Left lung (tissue), 10 donors: ENCODE results near the gene PPP4C. TPM values are rescaled to one million over a fixed set of nuclear protein-coding genes. Genes with fewer than 3 reads are reported as not detected.

Experiments
- ATAC-seq: fragments of 200-7000 bp; cut with Tn5 transposase; one replicate; pipeline ENCODE4 v1.9.1; 2020; ENCODE audit warnings: moderate library complexity
- DNase-seq, 4 donors: peaks; one replicate each; pipeline ENCODE4 v3.0.0-alpha.2; 2013 to 2020
- H3K27ac ChIP-seq, 2 donors: fragments of 200-600 bp; sonication (generic) in 1 of 2; one replicate each; pipeline versions ENCODE4 v1.5.0 to v1.8.0; 2020 to 2021
- H3K27me3 ChIP-seq, 2 donors: fragments of 200-600 bp; sonication (generic) in 1 of 2; one replicate each; pipeline versions ENCODE4 v1.5.0 to v1.8.0; 2020 to 2021
- H3K36me3 ChIP-seq, 2 donors: fragments of 200-600 bp; sonication (generic) in 1 of 2; one replicate each; pipeline versions ENCODE4 v1.5.0 to v1.8.0; 2020 to 2021
- H3K4me1 ChIP-seq, 2 donors: fragments of 200-600 bp; one replicate each; pipeline ENCODE4 v1.8.0; 2021
- H3K4me3 ChIP-seq, 2 donors: fragments of 200-600 bp; sonication (generic) in 1 of 2; one replicate each; pipeline versions ENCODE4 v1.5.0 to v1.8.0; 2020 to 2021; ENCODE audit warnings: mild to moderate bottlenecking in 1 of 2
- H3K9me3 ChIP-seq, 2 donors: fragments of 200-600 bp; sonication (generic) in 1 of 2; one replicate each; pipeline versions ENCODE4 v1.5.0 to v1.8.0; 2020 to 2021
- CTCF ChIP-seq, 2 donors: fragments of 200-600 bp; sonication (generic) in 1 of 2; IDR thresholded peaks; one replicate each; pipeline versions ENCODE4 v1.5.0 to v1.8.0; 2021; ENCODE audit warnings: antibody characterized with exemption in 2 of 2
- intact Hi-C, 2 donors: fragments of 100-400 bp; cut with DNase I; formaldehyde crosslinking; loops; one replicate each; pipeline versions ENCODE4 v1.11.2 to v1.14.2; 2022
- polyA plus RNA-seq, 6 donors: library from polyadenylated mRNA; unstranded; fragments of 120-200 nt; gene quantifications; one replicate each; pipeline ENCODE4 v1.2.1, GENCODE V29; 2013; ENCODE audit not compliant: insufficient read length in 6 of 6
- total RNA-seq, 2 donors: library from RNA; stranded (reverse); fragmentation: NEBNext Ultra II Directional; extraction: Animal tissue kit (Norgen Biotek cat#: 25700); gene quantifications; one replicate each; pipeline ENCODE4 v1.2.1, GENCODE V29; 2021
- donor health status: DM: no; HTN: yes; CAD: no.
- donor health status: DM: no; HTN: no; CAD: no.

The PPP4C gene
- total and polyA plus RNA-seq, 8 donors = 62.0 to 89.8 (median 76.9) TPM

GRCh38 chr16:30132591-30132990 is 56.8 kb downstream of the PPP4C start:
- Histone ChIP-seq H3K4me3 (no peak overlapping the region), H3K4me1 (peaks cover 0 to 12% of the 10 kb centered on the region in 2 donors), H3K27ac (no peak overlapping the region), H3K36me3 (no peaks in the 10 kb centered on the region), H3K27me3 (no peaks in the 10 kb centered on the region), H3K9me3 (no peaks in the 10 kb centered on the region)
- ATAC-seq (no peak), DNase-seq (no peak)
- intact Hi-C loops = no loop called here
- no peak for TF ChIP-seq CTCF (IDR thresholded peaks at IDR 0.05)

Other genes starting within 250 kb of the PPP4C start
- gene CDIPT, start 212.8 kb upstream of the PPP4C start, total RNA-seq = 10 to 100 TPM; 69.5 to 84.8 TPM
- gene CDIPT, start 212.8 kb upstream of the PPP4C start, polyA plus RNA-seq = 10 to 100 TPM; 72.5 to 80.5 (median 78.3) TPM
- 10 to 100 TPM in 1 of 2 donors, 1 to 10 TPM in 1; 7.7 to 30.2 TPM for gene SEZ6L2, start 176.4 kb upstream of the PPP4C start, total RNA-seq
- 1 to 10 TPM; 4.9 to 6.3 (median 5.7) TPM for gene SEZ6L2, start 176.4 kb upstream of the PPP4C start, polyA plus RNA-seq
- 10 to 100 TPM in 1 of 2 donors, 1 to 10 TPM in 1; 3.6 to 15.6 TPM for gene ASPHD1, start 175.5 kb upstream of the PPP4C start, total RNA-seq
- under 1 TPM; 0.42 to 0.66 (median 0.61) TPM for gene ASPHD1, start 175.5 kb upstream of the PPP4C start, polyA plus RNA-seq
- gene KCTD13, start 149.8 kb upstream of the PPP4C start, total RNA-seq = 10 to 100 TPM; 14.8 to 20.9 TPM
- gene KCTD13, start 149.8 kb upstream of the PPP4C start, polyA plus RNA-seq = 10 to 100 TPM; 18.3 to 24.2 (median 21.3) TPM
- 100 to 1,000 TPM; 122 to 154 TPM for gene TMEM219, start 113.9 kb upstream of the PPP4C start, total RNA-seq
- 100 to 1,000 TPM; 103 to 128 (median 114) TPM for gene TMEM219, start 113.9 kb upstream of the PPP4C start, polyA plus RNA-seq
- gene TAOK2, start 102.1 kb upstream of the PPP4C start, total RNA-seq = 10 to 100 TPM; 61.4 to 64.5 TPM
- 10 to 100 TPM; 47.5 to 71.4 (median 55.0) TPM for gene TAOK2, start 102.1 kb upstream of the PPP4C start, polyA plus RNA-seq
- 10 to 100 TPM; 14.4 to 17.4 TPM for gene HIRIP3, start 80.4 kb upstream of the PPP4C start, total RNA-seq
- gene HIRIP3, start 80.4 kb upstream of the PPP4C start, polyA plus RNA-seq = 10 to 100 TPM; 17.8 to 20.7 (median 18.3) TPM
- gene INO80E, start 79.8 kb upstream of the PPP4C start, total RNA-seq = 10 to 100 TPM; 55.5 to 59.6 TPM
- 10 to 100 TPM; 42.1 to 59.3 (median 47.5) TPM for gene INO80E, start 79.8 kb upstream of the PPP4C start, polyA plus RNA-seq
- 1 to 10 TPM; 2.5 to 2.7 TPM for gene DOC2A, start 65.0 kb upstream of the PPP4C start, total RNA-seq
- gene DOC2A, start 65.0 kb upstream of the PPP4C start, polyA plus RNA-seq = 1 to 10 TPM in 5 of 6 donors, under 1 TPM in 1; 0.77 to 5.1 (median 3.2) TPM
- gene C16orf92, start 52.8 kb upstream of the PPP4C start, total RNA-seq = not detected
- not detected for gene C16orf92, start 52.8 kb upstream of the PPP4C start, polyA plus RNA-seq
- under 1 TPM in 1 of 2 donors, not detected in 1; 0.29 TPM for gene TLCD3B, start 44.7 kb upstream of the PPP4C start, total RNA-seq
- gene TLCD3B, start 44.7 kb upstream of the PPP4C start, polyA plus RNA-seq = 1 to 10 TPM in 3 of 6 donors, under 1 TPM in 3; 0.28 to 1.4 (median 0.96) TPM
- 1,000 to 10,000 TPM in 1 of 2 donors, 100 to 1,000 TPM in 1; 710 to 1,105 TPM for gene ALDOA, start 10.2 kb upstream of the PPP4C start, total RNA-seq
- gene ALDOA, start 10.2 kb upstream of the PPP4C start, polyA plus RNA-seq = 100 to 1,000 TPM; 299 to 424 (median 350) TPM
- 1 to 10 TPM; 1.6 TPM for gene TBX6, start 15.9 kb downstream of the PPP4C start, total RNA-seq
- gene TBX6, start 15.9 kb downstream of the PPP4C start, polyA plus RNA-seq = 1 to 10 TPM in 5 of 6 donors, under 1 TPM in 1; 0.79 to 1.9 (median 1.8) TPM
- gene YPEL3, start 20.2 kb downstream of the PPP4C start, total RNA-seq = 10 to 100 TPM; 57.5 to 79.5 TPM
- 10 to 100 TPM; 48.8 to 69.3 (median 53.6) TPM for gene YPEL3, start 20.2 kb downstream of the PPP4C start, polyA plus RNA-seq
- 1 to 10 TPM; 5.6 to 9.0 TPM for gene GDPD3, start 37.5 kb downstream of the PPP4C start, total RNA-seq
- 10 to 100 TPM; 11.8 to 20.3 (median 18.2) TPM for gene GDPD3, start 37.5 kb downstream of the PPP4C start, polyA plus RNA-seq
- 10 to 100 TPM; 70.1 to 95.1 TPM for gene MAPK3, start 47.2 kb downstream of the PPP4C start, total RNA-seq
- 100 to 1,000 TPM in 5 of 6 donors, 10 to 100 TPM in 1; 99.0 to 114 (median 106) TPM for gene MAPK3, start 47.2 kb downstream of the PPP4C start, polyA plus RNA-seq
- gene CORO1A, start 107.6 kb downstream of the PPP4C start, total RNA-seq = 100 to 1,000 TPM in 1 of 2 donors, 10 to 100 TPM in 1; 29.3 to 172 TPM
- gene CORO1A, start 107.6 kb downstream of the PPP4C start, polyA plus RNA-seq = 10 to 100 TPM; 16.0 to 24.4 (median 17.9) TPM
- gene BOLA2B, start 117.7 kb downstream of the PPP4C start, total RNA-seq = 100 to 1,000 TPM in 1 of 2 donors, 10 to 100 TPM in 1; 59.3 to 101 TPM
- 10 to 100 TPM; 12.0 to 30.4 (median 22.3) TPM for gene BOLA2B, start 117.7 kb downstream of the PPP4C start, polyA plus RNA-seq
- gene SLX1A, start 117.9 kb downstream of the PPP4C start, total RNA-seq = 10 to 100 TPM; 21.5 to 25.5 TPM
- gene SLX1A, start 117.9 kb downstream of the PPP4C start, polyA plus RNA-seq = 10 to 100 TPM; 20.6 to 31.0 (median 23.1) TPM
- gene SULT1A3, start 123.3 kb downstream of the PPP4C start, total RNA-seq = 10 to 100 TPM; 19.7 to 29.3 TPM
- gene SULT1A3, start 123.3 kb downstream of the PPP4C start, polyA plus RNA-seq = 10 to 100 TPM in 4 of 6 donors, 1 to 10 TPM in 2; 6.4 to 13.7 (median 11.4) TPM
- 10 to 100 TPM; 13.6 to 27.0 TPM for gene NPIPB13, start 172.5 kb downstream of the PPP4C start, total RNA-seq
- 10 to 100 TPM; 11.0 to 32.6 (median 28.8) TPM for gene NPIPB13, start 172.5 kb downstream of the PPP4C start, polyA plus RNA-seq